ENCODE measurements around the gene ZSCAN26.

ZSCAN26 gene

GRCh38 chr6:28323813-28324424 lies 57.0 kb downstream of the ZSCAN26 start:
- DNase-seq: no peak

- DNase-seq: no peak
Measured at GRCh38 chr6:28326371-28326948, 59.5 kb downstream of the ZSCAN26 start.

All from hematopoietic multipotent progenitor cell treated with erythropoietin and hydrocortisone succinate and interleukin-3 and kit ligand, for 8 days (in vitro differentiated cells).